Measurements from ENCODE around the gene STARD13.

DNA sequence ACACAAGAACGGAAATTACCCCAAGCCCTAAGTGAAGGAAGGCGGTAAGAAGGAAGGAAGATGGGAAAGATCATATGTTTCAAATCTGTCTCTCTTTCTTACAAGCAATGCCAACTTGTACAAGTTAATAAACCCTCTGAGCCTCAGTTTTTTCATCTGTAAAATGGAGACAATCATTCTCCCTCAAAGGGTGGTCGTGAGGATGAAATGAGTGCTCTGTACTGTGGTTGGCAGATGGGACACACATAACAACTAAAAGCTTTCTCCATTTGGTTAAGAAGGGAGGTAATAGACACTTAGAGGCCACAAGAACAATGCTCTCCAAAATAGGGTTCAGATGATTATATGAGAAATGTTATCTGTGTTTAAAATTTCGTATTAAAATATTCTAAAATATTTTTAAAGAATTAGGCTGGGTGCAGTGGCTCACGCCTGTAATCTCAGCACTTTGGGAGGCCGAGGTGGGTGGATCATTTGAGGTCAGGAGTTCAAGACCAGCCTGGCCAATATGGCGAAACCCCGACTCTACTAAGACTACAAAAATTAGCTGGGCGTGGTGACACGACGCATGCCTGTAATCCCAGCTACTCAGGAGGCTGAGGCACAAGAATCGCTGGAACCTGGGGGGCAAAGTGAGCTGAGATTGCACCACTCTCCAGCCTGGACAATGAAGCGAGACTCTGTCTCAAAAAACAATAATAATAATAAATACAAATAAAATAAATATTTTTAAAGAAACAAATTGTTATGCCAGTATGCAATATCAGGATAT lies 89.7 kb downstream of the STARD13 start:
- TF ChIP-seq, protein P1, sequence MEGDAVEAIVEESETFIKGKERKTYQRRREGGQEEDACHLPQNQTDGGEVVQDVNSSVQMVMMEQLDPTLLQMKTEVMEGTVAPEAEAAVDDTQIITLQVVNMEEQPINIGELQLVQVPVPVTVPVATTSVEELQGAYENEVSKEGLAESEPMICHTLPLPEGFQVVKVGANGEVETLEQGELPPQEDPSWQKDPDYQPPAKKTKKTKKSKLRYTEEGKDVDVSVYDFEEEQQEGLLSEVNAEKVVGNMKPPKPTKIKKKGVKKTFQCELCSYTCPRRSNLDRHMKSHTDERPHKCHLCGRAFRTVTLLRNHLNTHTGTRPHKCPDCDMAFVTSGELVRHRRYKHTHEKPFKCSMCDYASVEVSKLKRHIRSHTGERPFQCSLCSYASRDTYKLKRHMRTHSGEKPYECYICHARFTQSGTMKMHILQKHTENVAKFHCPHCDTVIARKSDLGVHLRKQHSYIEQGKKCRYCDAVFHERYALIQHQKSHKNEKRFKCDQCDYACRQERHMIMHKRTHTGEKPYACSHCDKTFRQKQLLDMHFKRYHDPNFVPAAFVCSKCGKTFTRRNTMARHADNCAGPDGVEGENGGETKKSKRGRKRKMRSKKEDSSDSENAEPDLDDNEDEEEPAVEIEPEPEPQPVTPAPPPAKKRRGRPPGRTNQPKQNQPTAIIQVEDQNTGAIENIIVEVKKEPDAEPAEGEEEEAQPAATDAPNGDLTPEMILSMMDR (IDR thresholded peaks at IDR 0.05), result no peak
- no peak for TF ChIP-seq POLR2A (IDR thresholded peaks at IDR 0.05)
